Activated T-helper 1 cell treated with anti-CD3 and anti-CD28 coated beads, Interleukin-12 subunit alpha, Interleukin-12 subunit beta, Interleukin-2, Interleukin-4 antibody, amounts not matched to agents 30 ng/mL and 10 ng/mL and 1 ng/mL, durations not matched to agents 14 hours and 24 hours and 36 hours (primary cell): ENCODE results near the gene SUFU. TPM values are rescaled to one million over a fixed set of nuclear protein-coding genes. Genes with fewer than 3 reads are reported as not detected.

ENCODE experiments used
- DNase-seq: peaks from one replicate; pipeline ENCODE4 v3.0.0; 2021; ENCODE audit warnings: low spot score
- H3K27ac Mint-ChIP-seq: one replicate; pipeline ENCODE4 v1.8.0; 2021; ENCODE audit warnings: mild to moderate bottlenecking, mixed read lengths
- H3K27me3 Mint-ChIP-seq: one replicate; pipeline ENCODE4 v1.8.0; 2022; ENCODE audit warnings: mild to moderate bottlenecking, moderate library complexity, mixed read lengths; ENCODE audit not compliant: insufficient read depth
- H3K36me3 Mint-ChIP-seq: one replicate; pipeline ENCODE4 v1.8.0; 2021; ENCODE audit warnings: low read depth, mixed read lengths
- H3K4me1 Mint-ChIP-seq: one replicate; pipeline ENCODE4 v1.8.0; 2021; ENCODE audit warnings: low read depth, mixed read lengths
- H3K4me3 Mint-ChIP-seq: one replicate; pipeline ENCODE4 v1.8.0; 2021; ENCODE audit warnings: mild to moderate bottlenecking, moderate library complexity, mixed read lengths
- H3K9me3 Mint-ChIP-seq: one replicate; pipeline ENCODE4 v1.8.0; 2021; ENCODE audit warnings: mixed read lengths
- intact Hi-C: fragments of 100-400 bp; cut with micrococcal nuclease; formaldehyde crosslinking; loops from one replicate; pipeline ENCODE4 v1.15.1; 2024
- total RNA-seq: library from RNA; stranded (reverse); gene quantifications from 2 replicates; pipeline ENCODE4 v1.2.3, GENCODE V29; 2022

Gene SUFU
- total RNA-seq, 1 donor from 2014 or later, result 11.6 TPM

DNA sequence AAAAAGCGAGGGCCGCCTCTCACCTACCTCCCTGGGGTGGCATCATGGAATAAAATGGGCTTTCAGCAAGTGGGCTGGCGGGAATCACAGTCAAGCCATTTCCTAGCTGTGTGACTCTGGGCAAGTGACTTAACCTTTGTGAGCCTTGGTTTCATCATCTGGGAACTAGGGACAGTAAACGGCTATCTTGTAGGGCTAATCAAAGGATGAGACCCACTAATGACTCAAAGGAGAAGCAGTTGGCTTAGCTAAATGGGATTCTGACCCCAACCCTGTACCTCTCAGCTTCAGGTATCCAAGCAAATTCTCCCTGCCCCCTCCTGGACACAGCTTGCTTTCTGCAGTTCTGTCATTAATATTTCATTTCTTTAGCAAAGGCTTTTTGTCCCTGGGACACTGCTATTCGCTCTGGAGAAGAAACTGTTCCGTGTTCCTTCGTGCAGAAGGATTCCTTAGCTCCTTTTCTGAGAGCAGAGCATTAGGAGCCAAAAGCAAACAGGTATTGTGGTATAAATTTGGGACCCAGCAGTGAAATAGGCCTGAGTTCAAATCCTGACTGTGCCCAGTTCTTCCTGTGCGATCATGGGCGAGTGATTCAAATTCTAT, 166.4 kb downstream of the SUFU start:
- Mint-ChIP-seq H3K27ac (no peak overlapping the region), H3K27me3 (peaks cover 2% of the 10 kb centered on the region), H3K36me3 (peaks cover 1% of the 10 kb centered on the region), H3K4me3 (no peak overlapping the region), H3K9me3 (no peaks in the 10 kb centered on the region), H3K4me1 (peaks cover 30% of the 10 kb centered on the region)
- intact Hi-C loops, result no loop called here
- DNase-seq, result no peak

DNA sequence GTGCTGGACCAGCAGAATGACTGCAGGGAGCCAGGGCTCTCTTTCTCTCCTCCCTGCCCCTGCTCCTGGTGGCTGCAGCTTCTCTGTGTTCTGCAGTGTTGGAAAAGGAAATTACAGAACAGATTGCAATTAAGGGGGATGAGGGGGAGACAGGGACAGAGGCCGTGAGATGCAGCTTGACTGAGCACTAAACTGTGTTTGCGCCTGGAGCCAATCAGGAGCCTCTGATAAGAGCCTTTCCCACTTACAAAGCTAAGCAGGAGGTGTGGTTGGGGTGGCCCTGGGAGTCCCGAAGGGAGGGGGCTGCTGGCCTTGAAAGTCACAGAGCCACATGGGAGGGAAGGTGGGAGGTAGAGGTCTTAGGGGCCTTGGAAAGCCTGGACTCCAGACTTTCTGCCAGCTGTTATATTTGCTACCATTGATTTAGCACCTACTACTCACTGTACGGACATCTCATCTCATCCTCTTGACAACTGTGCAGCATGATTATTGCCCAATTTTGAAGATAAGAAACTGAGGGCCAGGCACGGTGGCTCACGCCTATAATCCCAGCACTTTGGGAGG, 167.2 kb downstream of the SUFU start:
- no peaks in the 10 kb centered on the region for H3K9me3 Mint-ChIP-seq
- H3K4me1 Mint-ChIP-seq, result peaks cover 36% of the 10 kb centered on the region
- no peak overlapping the region for H3K4me3 Mint-ChIP-seq
- H3K36me3 Mint-ChIP-seq, result peaks cover 1% of the 10 kb centered on the region
- H3K27ac Mint-ChIP-seq, result no peak overlapping the region
- no peak for DNase-seq
- H3K27me3 Mint-ChIP-seq, result no peaks in the 10 kb centered on the region
- intact Hi-C loops, result no loop called here

DNA sequence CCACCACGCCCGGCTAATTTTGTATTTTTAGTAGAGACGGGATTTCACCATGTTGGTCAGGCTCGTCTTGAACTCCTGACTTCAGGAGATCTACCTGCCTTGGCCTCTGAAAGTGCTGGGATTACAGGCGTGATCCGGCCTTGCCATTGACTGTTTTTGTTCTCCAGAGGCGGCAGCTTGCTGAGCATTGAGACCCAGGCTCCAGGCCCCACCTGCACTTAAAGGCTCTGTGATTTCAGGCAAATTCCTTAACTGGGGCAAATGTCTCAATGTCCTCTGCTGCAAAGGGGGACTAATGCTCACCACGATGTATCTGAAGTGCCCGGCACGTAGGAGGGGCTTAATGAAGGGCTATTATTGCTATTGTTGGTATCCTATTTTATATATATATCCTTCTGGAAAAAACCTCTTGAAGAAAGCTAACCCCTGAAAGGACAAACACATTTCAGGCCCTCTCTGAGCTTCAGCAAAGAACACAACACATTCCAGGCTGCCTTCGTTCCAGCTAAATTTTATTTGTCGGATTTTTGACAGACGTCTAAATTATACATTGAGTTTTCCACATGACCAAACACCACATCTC, 169.6 kb downstream of the SUFU start:
- Mint-ChIP-seq H3K9me3 (no peaks in the 10 kb centered on the region), H3K4me1 (peaks cover 27% of the 10 kb centered on the region), H3K27me3 (no peaks in the 10 kb centered on the region), H3K4me3 (peak overlapping the region; percentile 71), H3K27ac (peak overlapping the region; percentile 69), H3K36me3 (peaks cover 1% of the 10 kb centered on the region)
- intact Hi-C loops, result no loop called here
- no peak for DNase-seq

DNA sequence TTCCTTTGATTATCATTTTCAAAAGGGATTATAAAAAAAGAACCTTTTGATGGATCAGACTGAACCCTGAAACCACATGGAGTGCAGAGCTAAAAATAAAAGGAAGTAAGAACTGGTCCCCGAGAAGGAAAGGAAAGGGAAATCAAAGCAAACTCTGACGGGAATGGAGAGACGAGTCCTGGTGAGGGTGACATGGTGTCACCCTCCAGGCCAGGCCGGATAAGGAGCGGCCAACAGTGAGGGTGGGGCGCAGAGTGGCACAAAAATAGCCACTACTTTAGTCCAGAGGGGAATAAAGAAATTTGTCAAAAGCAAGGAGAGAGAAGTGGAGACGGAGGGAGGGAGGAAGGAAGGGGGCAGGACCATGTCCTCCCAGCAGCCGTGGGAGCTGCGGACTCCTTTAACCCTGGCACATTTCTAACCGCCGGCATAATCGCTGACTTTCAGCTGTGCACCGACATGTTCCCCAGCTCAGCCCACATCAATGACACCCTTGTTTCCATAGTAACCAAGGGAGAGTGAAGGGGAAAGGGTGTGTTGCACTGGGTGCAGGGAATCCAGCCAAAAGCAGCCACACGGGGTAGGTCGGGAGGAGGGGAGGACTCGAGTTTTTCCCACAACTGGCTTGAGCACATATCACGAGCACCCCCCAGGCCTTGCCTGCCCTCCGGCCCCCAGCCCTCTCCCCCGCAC, 170.2 kb downstream of the SUFU start:
- peak overlapping the region; percentile 69 for H3K27ac Mint-ChIP-seq
- H3K27me3 Mint-ChIP-seq, result no peaks in the 10 kb centered on the region
- intact Hi-C loops, result loop anchor here (1.0 to 2.0 kb wide), 4 partner anchors 13 to 69 kb away; partner anchors contain the start of gene WBP1L
- H3K4me1 Mint-ChIP-seq, result peaks cover 25% of the 10 kb centered on the region
- peak; percentile 69 for DNase-seq
- no peaks in the 10 kb centered on the region for H3K9me3 Mint-ChIP-seq
- peaks cover 1% of the 10 kb centered on the region for H3K36me3 Mint-ChIP-seq
- H3K4me3 Mint-ChIP-seq, result peak overlapping the region; percentile 71

DNA sequence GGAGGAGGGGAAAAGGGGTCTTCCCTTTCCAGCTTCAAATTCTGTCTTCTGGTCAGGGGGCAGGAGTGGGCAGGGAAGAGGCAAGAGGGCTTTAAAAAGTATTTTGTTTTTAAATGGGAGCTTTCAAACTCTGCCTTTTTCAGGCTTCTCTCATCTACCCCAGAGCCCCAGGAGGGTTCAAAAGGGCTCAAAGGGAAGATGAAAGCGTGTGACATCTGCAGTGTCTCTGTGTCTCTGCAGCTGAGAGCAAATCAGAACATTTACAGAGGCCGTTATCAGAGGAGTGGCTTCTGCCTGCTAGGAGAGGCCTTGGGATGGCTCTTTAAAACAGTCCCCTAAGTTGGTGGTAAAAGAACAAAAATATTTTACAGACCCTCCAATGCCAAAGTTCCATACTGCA, 170.8 kb downstream of the SUFU start:
- Mint-ChIP-seq H3K36me3 (peaks cover 1% of the 10 kb centered on the region), H3K27ac (no peak overlapping the region), H3K4me1 (peaks cover 25% of the 10 kb centered on the region), H3K4me3 (peak overlapping the region; percentile 71), H3K9me3 (no peaks in the 10 kb centered on the region), H3K27me3 (no peaks in the 10 kb centered on the region)
- intact Hi-C loops, result loop anchor here (1.0 to 2.0 kb wide), 4 partner anchors 13 to 68 kb away; partner anchors contain the start of gene WBP1L
- no peak for DNase-seq

DNA sequence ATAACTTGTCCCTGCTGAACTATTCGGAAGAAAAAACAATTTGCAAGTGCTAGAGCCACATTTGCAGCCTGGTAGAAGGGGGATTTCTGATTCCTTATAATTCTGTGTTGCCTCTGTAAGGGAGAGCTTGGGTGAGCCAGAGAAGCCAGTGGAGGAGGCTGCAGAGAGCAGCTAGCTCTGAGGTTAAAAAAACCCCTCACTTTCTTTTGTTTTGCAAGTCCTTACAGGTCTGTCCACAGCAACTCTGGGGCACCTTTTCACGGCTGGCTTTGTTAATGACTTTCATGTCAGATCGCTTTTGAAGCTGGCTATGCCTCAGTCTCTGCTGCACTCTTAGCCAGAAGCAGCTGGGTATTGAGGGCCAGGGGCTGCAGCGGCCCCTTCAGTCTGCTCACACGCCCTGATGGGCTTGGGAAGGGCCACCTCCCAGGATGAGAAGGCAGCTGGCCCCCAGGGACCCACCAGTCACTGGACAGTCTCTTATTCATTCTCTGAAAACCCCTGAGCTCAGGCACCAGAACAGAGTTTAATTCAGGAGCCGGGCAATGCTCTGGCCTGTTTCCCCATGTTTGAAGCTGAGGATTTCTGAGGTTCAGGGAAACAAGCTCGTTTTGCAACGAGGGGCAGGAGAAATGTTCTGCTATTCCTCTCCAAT, 171.4 kb downstream of the SUFU start:
- Mint-ChIP-seq H3K27me3 (no peaks in the 10 kb centered on the region), H3K4me3 (no peak overlapping the region), H3K27ac (no peak overlapping the region), H3K9me3 (no peaks in the 10 kb centered on the region), H3K4me1 (peaks cover 25% of the 10 kb centered on the region), H3K36me3 (peaks cover 1% of the 10 kb centered on the region)
- no peak for DNase-seq
- intact Hi-C loops, result loop anchor here (2.0 kb wide), 2 partner anchors 38 to 68 kb away; partner anchors contain the start of gene WBP1L

DNA sequence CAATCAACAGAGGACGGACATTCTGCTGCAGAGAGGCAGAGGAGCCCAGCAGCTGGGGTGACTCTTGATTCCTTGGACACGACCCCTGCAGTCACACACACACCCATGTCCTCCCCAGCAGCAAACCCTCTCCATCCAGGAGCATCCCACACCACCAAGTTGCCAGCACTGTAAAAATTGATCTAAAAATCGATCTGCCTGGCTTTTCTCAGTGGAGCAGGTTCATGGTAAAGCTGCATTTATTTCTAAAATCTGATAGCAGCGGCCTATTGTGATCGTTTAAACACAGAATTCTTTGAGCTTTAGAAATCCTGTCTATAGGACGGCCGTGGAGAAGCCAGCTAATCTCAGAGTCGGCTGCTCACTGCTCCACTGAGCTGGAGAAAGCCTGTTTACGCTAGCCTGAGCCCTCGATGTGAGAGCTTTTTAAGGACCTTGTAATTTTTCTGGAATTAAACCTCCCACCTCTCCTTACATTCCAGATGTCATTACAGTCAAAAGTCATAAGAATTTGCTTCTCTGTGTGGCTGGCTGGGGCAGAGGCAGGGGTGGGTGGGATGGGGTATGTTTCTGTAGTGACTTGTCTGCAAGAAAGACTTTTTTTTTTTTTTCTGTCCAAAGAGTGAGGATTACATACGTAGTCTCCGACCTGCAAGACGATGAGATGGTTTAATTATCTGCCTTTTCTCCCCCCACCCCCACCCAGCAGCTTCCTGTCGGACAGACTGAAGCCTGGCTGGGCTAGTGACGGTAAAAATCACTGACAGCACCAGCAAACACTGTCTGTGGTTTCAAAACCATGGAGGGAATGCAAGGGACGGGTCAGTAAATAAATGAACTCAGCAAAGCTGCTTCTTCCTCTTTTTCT, 172.1 kb downstream of the SUFU start:
- DNase-seq, result no peak
- no peak overlapping the region for H3K27ac Mint-ChIP-seq
- peaks cover 5% of the 10 kb centered on the region for H3K36me3 Mint-ChIP-seq
- no peaks in the 10 kb centered on the region for H3K27me3 Mint-ChIP-seq
- intact Hi-C loops, result loop anchor here (2.0 kb wide), 2 partner anchors 37 to 67 kb away; partner anchors contain the start of gene WBP1L
- peaks cover 25% of the 10 kb centered on the region for H3K4me1 Mint-ChIP-seq
- no peaks in the 10 kb centered on the region for H3K9me3 Mint-ChIP-seq
- H3K4me3 Mint-ChIP-seq, result no peak overlapping the region

DNA sequence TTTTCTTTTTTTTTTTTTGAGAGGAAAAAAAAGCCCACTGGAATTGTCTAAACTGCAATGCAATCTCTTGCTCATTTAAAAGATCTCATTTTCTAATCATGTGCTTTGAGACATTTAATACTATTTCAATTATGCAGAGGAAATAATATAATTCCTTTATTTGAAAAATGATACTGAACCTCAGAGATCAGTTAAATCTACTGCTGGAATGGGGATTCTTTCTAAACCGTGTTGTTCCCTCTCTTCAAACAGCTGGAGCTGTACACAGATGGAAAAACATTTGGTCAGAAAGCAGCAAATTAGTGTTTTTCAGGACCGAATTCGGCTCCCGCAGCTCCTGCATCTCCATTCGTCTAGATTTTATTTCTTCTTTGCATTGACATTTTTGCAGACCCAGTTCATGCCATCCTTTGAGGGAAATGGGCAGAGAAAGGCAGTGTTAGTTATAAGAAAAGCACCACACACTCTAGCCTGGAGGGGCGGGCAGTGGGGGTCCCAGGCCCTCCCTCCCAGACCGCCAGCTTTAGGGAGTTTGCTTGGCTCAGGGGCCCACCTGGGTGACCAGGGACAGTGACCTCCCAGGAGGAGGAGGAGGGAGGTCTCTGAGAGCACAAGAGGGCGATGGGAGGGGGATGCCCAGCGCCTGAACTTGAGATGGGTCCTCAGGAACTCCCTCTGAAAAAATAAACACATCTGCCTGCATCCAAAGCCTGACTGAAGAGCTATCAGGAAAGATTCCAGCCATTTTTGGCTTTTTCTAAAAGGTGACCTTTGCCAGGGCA, 173.0 kb downstream of the SUFU start:
- DNase-seq, result no peak
- Mint-ChIP-seq H3K36me3 (peaks cover 5% of the 10 kb centered on the region), H3K4me1 (peaks cover 30% of the 10 kb centered on the region), H3K27me3 (no peaks in the 10 kb centered on the region), H3K9me3 (no peaks in the 10 kb centered on the region), H3K27ac (no peak overlapping the region), H3K4me3 (no peak overlapping the region)
- intact Hi-C loops, result no loop called here

DNA sequence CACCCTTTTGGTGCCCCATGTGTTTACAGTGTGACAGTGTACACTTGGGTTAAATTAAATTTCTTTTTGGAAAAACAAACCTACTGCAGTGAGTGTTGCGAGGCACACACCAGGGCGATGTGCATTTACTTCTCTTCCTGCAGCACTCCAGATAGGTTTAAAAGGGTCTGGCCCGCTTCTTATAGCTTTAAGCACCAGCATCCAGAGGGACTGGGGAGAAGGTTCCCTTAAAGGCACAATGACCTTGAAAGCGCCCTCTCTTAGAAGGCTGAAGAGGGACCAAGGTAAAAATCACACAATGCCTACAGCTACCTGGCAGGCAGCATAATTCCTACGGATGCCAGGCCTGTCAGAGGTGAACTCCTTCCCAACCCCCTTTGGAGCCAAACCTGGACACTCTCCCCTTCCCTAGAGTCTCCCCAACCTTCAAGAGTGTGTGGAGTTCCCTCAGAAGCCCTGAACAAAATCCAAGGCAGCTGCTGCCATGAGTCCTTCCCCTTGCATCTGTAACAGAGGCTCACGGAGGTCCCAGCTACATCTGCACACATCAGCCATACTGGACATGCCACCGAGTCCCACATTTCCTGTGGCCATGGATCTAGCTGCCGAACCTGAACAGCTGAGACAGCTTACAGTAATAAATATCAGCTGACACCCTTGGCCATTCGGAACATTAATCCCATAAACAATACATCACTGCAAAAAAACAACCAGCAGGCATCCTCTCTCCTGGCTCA, 173.7 kb downstream of the SUFU start:
- Mint-ChIP-seq H3K27me3 (no peaks in the 10 kb centered on the region), H3K9me3 (no peaks in the 10 kb centered on the region), H3K36me3 (peaks cover 8% of the 10 kb centered on the region), H3K4me1 (peaks cover 38% of the 10 kb centered on the region), H3K27ac (peak overlapping the region; percentile 18), H3K4me3 (no peak overlapping the region)
- intact Hi-C loops, result no loop called here
- no peak for DNase-seq

DNA sequence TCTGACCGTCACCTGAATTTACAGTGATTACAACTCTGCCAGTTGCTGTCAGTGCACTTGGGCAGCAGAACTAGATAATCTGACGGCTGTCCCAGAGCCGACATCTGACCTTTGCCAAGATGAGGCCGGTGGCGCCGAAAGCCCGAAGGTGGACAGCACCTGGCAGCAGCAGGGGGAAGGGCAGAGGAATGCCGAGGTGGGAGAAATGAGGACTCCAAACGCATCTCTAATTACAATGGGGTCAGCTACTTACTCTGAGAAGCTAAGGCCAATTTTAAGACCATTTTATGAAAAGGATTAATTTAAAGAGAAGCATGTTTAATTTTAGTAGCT, 174.3 kb downstream of the SUFU start:
- intact Hi-C loops, result no loop called here

DNA sequence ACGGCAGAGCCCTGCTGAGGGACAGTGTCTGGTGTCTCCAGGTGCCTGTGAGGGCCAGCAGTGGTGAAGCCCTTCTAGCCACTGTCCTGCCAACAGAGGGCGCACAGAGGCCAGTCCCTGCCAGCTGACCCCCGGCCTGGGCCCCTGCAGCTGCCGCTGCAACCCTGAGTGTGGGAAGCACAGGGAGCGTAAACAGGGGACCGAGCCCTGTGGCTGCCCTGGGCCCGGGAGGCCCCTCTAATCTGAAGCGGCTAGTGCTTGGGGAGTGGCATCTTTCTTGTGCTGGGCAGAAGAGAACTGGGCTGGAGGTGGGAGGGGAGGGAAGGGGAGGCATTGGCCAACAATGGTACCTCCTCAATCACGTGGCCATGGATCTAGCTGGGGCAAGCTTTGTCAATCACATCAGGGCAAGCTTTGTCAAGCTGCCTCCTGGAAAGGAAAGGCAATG, 175.1 kb downstream of the SUFU start:
- intact Hi-C loops, result no loop called here
- peaks cover 34% of the 10 kb centered on the region for H3K4me1 Mint-ChIP-seq
- DNase-seq, result no peak
- no peak overlapping the region for H3K27ac Mint-ChIP-seq
- no peak overlapping the region for H3K4me3 Mint-ChIP-seq
- H3K27me3 Mint-ChIP-seq, result no peaks in the 10 kb centered on the region
- H3K36me3 Mint-ChIP-seq, result peaks cover 9% of the 10 kb centered on the region
- no peaks in the 10 kb centered on the region for H3K9me3 Mint-ChIP-seq

More for the DNA sequence above, 174.3 kb downstream of the SUFU start:
- no peak for DNase-seq
- H3K4me1 Mint-ChIP-seq, result peaks cover 38% of the 10 kb centered on the region
- peaks cover 8% of the 10 kb centered on the region for H3K36me3 Mint-ChIP-seq
- H3K9me3 Mint-ChIP-seq, result no peaks in the 10 kb centered on the region
- no peaks in the 10 kb centered on the region for H3K27me3 Mint-ChIP-seq
- H3K27ac Mint-ChIP-seq, result peak overlapping the region; percentile 18
- H3K4me3 Mint-ChIP-seq, result no peak overlapping the region
